Measurements from ENCODE around the gene ETV7.
A peak's percentile ranks its signal among the peaks of the same experiment; 100 is the strongest.
"Not testable (repeated sequence)": the region's sequence is repeated elsewhere in the genome, so short reads cannot be mapped to it uniquely, and the experiment has no call there.

ETV7 gene

GRCh38 chr6:36345681-36346466, 41.6 kb downstream of the ETV7 start:
- TF ChIP-seq, protein P1, sequence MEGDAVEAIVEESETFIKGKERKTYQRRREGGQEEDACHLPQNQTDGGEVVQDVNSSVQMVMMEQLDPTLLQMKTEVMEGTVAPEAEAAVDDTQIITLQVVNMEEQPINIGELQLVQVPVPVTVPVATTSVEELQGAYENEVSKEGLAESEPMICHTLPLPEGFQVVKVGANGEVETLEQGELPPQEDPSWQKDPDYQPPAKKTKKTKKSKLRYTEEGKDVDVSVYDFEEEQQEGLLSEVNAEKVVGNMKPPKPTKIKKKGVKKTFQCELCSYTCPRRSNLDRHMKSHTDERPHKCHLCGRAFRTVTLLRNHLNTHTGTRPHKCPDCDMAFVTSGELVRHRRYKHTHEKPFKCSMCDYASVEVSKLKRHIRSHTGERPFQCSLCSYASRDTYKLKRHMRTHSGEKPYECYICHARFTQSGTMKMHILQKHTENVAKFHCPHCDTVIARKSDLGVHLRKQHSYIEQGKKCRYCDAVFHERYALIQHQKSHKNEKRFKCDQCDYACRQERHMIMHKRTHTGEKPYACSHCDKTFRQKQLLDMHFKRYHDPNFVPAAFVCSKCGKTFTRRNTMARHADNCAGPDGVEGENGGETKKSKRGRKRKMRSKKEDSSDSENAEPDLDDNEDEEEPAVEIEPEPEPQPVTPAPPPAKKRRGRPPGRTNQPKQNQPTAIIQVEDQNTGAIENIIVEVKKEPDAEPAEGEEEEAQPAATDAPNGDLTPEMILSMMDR (IDR thresholded peaks at IDR 0.05; ENCODE audit: borderline replicate concordance, control extremely low read depth, extremely low read depth, insufficient read depth, missing control alignments) = no peak
- in situ Hi-C loops (cut with MboI; ENCODE audit: low sequenced_read_pairs, unreplicated experiment) = no loop called here
- DNase-seq (ENCODE audit: low spot score) = no peak

DNA sequence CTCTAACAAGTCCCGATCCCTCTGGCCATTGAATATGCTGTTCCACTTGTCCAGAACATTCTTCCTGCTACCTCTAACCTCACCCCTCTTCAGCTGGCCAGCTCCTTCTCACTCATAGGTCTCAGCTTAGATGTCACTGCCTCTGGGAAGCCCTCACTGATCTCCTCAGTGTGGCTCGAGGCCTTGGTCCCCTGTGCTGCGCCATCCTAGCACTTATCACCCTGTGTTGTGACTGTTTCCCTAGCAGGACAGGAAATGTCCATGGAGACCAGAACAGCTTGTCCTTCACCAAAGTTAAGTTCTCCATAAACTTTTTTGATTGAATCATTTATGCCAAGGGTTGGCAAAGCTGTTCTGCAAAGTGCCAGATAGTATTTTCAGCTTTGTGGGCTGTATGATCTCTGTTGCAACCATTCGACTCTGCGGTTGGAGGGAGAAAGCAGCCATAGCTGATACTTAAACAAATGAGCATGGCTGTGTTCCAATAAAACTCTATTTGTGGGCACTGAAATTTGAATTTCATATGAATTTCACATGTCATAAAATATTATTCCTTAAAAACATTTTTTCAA, 44.3 kb downstream of the ETV7 start:
- TF ChIP-seq, protein P1 (IDR thresholded peaks at IDR 0.05; ENCODE audit: borderline replicate concordance, control extremely low read depth, extremely low read depth, insufficient read depth, missing control alignments) = no peak
- in situ Hi-C loops (cut with MboI; ENCODE audit: low sequenced_read_pairs, unreplicated experiment) = no loop called here
- no peak for DNase-seq (ENCODE audit: low spot score)

DNA sequence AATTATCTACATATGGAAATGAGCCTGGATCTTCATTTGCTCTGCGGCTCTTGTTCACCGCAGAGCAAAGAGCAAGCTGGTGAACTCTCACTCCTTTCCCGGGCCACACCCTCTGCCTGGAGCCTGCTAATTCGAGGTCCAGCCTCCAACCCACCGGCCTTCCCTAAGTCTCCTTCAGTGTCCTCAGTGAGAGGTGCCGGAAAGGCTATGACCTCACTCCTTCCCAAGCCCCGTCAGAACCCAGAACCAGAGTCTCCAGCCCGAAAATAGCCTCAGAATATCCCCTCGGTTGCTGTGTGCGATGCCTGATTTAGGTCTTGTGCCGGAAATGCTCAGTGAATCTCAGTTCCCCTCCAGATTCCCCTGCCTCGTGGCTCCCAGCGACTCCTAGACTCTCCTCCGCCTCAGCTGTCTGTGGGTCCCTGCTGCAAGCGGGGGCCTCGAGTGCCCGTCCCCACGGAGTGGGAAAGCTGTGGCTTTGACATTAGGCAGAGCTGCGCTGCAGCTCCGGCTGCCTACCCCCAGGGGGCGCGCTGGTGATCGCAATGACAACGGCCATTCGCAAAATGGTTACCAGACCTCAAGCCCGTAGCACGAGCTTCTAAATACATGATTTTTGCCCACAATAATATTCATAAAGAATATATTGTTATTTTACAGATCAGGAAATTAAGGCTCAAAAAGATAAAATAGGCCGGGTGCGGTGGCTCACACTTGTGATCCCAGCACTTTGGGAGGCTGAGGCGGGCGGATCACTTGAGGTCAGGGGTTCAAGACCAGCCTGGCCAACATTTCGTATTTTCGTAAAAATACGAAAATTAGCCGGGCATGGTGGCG, 46.6 kb downstream of the ETV7 start:
- DNase-seq (ENCODE audit: low spot score) = peak; percentile 82
- TF ChIP-seq, protein P1 (IDR thresholded peaks at IDR 0.05; ENCODE audit: borderline replicate concordance, control extremely low read depth, extremely low read depth, insufficient read depth, missing control alignments) = peak; percentile 95
- in situ Hi-C loops (cut with MboI; ENCODE audit: low sequenced_read_pairs, unreplicated experiment) = no loop called here

DNA sequence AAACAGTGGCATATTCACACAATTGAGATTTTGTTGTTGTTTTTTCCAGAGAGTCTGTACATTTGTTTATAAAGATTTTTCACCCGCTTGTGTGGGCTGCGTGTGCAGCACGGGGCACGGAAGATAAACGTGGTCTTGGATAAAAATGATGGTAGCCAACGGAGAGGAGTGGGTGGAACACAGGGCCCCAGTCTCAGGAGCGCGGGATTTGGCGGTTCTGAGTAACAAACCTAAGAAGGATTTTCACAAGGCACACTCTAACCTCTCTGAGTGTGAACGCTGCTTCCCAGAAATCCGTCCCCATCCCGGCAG, 47.2 kb downstream of the ETV7 start:
- TF ChIP-seq, protein P1 (IDR thresholded peaks at IDR 0.05; ENCODE audit: borderline replicate concordance, control extremely low read depth, extremely low read depth, insufficient read depth, missing control alignments) = no peak
- no peak for DNase-seq (ENCODE audit: low spot score)
- in situ Hi-C loops (cut with MboI; ENCODE audit: low sequenced_read_pairs, unreplicated experiment) = no loop called here

GRCh38 chr6:36339146-36339545, 48.3 kb downstream of the ETV7 start:
- no peak for DNase-seq (ENCODE audit: low spot score)
- TF ChIP-seq, protein P1 (IDR thresholded peaks at IDR 0.05; ENCODE audit: borderline replicate concordance, control extremely low read depth, extremely low read depth, insufficient read depth, missing control alignments) = no peak
- in situ Hi-C loops (cut with MboI; ENCODE audit: low sequenced_read_pairs, unreplicated experiment) = no loop called here

DNA sequence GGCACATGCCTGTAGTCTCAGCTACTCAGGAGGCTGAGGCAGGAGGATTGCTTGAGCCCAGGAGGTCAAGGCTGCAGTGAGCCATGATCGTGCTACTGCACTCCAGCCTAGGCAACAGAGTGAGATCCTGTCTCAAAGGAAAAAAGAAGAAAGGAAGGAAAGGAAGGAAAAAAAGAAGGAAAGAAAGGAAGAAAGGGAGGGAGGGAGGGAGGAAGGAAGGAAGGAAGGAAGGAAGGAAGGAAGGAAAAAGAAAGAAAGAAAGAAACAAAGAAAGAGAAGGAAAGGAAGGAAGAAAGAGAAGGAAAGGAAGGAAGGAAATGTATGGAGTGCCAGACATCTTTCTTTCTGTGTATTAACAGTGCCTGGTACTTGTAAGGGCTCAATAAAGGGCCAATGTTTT, 49.2 kb downstream of the ETV7 start:
- DNase-seq (ENCODE audit: low spot score); in situ Hi-C loops (cut with MboI; ENCODE audit: low sequenced_read_pairs, unreplicated experiment): not testable (repeated sequence)

GRCh38 chr6:36337814-36338213, 49.7 kb downstream of the ETV7 start:
- in situ Hi-C loops (cut with MboI; ENCODE audit: low sequenced_read_pairs, unreplicated experiment) = no loop called here
- TF ChIP-seq, protein P1 (IDR thresholded peaks at IDR 0.05; ENCODE audit: borderline replicate concordance, control extremely low read depth, extremely low read depth, insufficient read depth, missing control alignments) = no peak
- DNase-seq (ENCODE audit: low spot score) = no peak
